ENCODE data around the gene SERPINH1.

SERPINH1 gene

DNA sequence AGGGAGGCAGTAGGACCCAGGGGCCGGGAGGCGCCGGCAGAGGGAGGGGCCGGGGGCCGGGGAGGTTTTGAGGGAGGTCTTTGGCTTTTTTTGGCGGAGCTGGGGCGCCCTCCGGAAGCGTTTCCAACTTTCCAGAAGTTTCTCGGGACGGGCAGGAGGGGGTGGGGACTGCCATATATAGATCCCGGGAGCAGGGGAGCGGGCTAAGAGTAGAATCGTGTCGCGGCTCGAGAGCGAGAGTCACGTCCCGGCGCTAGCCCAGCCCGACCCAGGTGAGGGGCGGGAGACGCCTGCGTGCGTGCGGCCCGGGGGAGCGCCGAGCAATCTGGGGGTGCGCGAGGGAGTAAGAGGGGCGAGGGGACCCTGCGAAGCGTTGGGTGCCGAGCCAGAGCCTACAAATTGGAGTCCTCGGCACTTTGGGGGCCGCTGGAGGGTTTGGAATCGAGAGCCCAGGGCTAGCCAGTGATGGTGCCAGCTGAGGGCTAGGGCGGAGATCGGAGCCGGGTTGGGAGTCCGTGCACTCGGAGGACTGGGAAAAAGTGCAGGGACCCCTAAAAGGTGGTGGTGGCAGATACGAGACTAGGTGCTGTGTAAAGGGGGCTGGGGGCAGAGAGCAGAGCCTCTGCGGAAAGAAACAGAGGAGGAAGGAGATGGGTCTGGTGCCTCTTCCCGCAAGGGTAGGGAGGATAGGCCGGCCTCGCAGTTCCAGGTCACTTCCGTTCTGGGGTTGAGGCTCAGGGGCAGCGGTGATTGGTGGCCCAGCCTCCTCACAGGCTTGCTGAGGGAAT, at the start of gene SERPINH1:
SERPINH1 (plus strand) TSS at position 206 of the 788 bp plus-strand sequence. CDS start 4,097 bp downstream, outside the sequence.
- peak; percentile 67 for DNase-seq

DNA sequence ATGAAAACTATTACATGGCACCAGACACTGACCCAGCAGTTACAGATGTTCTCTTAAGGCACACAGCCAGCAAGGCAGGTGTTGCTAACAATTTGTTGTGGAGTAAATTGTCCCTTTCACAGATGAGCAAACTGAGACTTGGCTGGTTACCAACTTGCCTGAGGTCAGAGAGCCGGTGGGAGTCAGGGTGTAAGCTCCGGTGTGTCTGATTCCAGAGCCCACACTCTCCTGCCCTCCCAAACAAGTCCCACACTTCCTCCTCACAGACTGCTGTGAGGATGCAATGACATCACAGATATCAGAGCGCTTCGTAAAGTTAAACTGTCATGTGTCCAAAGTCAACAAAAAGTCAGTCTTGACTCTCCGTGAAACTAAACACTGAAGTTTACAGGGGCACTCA, 48.8 kb upstream of the SERPINH1 start:
- no peak for DNase-seq

DNA sequence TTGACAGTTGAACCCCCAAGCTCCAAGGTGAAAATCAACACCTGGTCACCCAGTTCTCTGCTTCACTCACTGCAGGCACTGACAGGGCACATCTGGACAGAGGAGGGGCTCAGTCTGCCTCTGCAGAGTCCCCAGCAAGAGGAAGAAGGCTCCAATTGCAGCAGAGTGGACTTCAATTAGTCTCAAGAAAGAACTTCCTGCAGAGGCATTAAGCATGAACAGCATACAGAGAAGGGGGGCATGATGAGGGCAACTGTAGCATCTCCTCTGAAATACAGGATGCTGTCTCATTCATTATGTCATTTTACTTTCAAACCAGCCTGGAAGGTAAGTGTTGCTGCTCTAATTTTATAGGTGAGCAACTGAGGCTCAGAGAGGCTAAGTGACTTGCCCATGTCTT, 47.5 kb upstream of the SERPINH1 start:
- DNase-seq = no peak

DNA sequence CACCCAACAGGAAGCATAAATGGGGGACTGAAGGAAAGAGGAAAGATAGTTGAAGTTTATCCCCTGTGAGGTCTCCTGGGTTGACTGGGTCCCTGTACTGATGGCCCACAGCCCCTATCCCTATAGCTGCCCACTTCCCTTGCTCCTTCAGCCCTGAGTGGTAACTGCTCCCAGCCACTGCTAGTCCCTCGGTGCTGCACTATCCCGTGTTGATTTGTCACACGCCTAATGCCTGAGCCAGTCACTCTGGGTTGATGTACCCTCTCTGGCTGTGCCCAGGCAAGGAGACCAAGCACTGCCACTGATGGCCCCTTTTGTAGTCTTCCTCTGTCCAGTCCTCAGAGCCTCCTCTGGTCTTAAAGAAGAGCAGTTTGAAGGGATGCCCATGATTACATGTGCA, 45.9 kb upstream of the SERPINH1 start:
- DNase-seq = no peak

DNA sequence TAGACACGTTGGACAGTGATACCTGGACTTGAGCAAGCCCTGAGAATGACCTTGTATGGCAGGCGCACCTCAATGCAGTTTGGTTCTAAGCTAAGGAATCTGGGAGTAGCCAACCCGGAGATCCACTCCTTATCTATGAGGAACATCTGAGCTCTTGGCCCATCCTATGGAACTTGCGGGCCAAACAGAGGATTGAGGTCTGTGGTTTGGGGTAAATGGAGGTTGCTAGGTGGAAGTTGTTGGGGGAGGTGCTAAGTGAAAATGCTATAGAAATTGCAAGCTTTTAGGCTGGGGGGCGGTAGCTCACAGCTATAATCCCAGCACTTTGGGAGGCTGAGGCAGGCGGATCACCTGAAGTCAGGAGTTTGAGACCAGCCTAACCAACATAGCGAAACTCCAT, 45.2 kb upstream of the SERPINH1 start:
- no peak for DNase-seq

DNA sequence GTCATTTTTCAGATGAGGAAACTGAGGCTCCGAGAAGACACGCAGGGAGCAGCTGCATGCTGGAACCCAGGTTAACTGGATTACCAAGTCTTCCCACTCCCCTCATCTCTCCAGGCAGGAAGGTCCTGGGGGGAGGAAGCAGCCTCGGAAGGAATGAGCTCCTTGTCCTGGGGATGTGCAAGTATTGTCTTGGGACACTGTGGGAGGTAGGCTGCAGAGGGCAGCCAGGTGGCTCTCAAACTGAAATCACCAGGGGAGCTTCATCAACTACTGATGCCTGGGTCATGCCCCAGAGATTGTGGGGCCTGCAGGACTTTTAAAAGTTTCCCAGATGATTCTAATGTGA, 43.9 kb upstream of the SERPINH1 start:
- no peak for DNase-seq

DNA sequence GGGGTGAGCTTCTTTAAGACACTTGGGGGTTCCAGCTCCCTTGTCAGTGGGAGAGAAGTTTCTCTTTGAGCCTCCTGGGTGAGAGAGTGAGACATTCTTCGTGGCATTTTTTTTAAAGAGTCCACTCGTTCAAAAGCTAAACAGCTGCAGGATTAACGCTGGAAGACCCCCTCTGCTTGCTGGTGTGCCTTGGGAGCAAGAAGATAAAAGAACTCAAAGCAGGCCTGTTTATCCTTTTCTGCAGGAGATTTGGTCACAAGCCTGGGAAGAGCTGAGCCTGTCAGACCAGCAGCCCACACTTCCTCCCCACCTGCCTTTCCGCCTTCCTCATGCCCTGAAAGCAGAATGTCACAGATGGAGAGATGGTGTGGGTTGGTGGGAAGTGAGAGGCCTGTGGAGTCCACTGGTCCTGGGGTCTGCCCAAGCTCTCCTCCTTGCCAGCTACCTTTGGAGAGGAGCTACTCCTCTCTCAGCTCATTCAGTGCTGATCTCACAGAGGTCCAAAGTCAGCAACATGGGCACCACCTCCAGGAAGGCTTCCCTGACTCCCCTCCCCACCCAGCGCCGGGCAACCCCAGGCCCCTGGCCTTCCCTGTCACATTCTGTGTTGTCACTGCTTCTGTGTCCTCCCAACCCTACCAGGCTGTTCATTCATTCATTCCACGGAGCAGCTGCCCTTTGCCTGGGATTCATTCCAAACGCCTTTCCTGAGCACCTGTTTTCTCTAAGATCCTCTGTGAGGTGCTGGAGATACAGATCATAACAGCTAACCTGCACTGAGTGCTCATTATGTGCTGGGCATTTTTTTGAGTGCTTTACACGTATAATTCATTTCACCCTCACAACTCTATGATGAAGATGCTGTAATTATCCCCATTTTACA, 43.0 kb upstream of the SERPINH1 start:
- no peak for DNase-seq

DNA sequence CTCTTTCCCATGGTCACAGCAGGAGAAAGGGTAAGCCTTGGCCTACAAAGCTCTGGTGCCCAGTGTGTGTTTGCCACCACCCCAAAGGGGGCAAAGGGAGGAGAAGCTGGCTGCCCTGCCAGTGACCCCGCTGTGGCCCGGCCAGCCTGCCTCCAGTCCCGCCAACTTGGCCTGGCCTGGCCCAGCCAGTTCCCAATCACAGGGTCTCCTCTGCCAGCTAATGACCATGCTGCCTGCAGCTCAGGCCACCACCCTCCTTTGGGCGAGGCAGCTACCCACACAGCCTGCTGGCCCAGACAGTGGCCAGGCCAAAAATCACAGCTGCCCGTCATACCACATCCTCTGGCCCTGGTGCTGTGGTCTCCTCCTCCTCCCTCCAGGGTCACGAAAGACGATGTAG, 41.4 kb upstream of the SERPINH1 start:
- no peak for DNase-seq

DNA sequence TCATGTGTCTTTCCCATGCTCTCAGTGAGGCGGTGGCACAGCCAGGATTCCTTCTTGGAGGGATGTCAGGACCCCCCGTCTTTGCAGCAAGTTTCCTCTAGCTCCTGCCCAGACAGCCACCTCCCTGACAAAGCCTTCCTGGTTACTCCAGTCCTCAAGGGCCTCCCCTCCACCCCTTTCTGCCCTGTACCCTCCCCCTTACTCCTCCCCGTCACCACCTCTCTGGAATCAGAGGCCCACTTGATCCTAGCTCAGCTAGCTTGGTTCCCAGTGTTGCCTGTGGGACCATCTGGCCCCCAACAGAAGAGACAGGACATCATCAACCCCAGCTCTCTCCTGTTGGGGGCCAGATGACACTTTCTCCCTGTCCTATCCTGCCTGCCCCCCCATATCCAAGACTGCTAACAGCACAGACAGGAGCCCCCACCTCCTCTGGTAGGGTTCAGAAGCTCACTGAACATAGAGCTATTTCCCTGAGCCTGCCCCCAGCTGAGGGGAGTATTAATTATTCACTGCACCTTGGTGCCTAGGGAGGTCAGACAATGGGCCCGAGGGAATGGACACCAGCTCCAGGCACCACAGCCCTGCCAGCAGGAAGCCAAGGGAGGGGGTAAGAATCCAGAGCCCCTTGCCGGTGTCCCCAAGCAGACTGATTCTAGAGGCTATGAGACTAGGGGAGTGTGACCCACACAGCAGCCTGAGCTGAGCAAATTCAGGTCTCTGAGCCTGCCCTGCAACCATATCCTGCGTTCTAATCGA, 39.6 kb upstream of the SERPINH1 start:
- no peak for DNase-seq

DNA sequence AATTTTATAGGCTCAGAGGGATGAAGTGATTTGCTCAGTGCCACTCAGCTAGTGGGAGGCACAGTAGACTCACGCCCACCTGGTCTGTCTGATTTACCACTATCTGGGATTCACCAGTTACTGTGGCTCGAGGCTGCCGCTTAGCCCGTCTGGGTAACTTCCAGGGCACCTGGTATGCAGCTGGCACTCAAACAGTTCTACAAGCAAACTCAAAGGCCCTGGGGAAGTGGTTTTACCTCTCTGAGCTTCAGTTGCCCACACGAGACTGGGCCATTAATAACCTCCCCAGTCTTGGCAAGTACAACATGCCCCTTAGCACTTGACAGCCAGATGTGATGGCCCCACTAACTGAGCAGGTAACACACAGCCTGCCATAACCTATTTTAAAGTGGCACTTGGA, 38.9 kb upstream of the SERPINH1 start:
- DNase-seq = no peak

DNA sequence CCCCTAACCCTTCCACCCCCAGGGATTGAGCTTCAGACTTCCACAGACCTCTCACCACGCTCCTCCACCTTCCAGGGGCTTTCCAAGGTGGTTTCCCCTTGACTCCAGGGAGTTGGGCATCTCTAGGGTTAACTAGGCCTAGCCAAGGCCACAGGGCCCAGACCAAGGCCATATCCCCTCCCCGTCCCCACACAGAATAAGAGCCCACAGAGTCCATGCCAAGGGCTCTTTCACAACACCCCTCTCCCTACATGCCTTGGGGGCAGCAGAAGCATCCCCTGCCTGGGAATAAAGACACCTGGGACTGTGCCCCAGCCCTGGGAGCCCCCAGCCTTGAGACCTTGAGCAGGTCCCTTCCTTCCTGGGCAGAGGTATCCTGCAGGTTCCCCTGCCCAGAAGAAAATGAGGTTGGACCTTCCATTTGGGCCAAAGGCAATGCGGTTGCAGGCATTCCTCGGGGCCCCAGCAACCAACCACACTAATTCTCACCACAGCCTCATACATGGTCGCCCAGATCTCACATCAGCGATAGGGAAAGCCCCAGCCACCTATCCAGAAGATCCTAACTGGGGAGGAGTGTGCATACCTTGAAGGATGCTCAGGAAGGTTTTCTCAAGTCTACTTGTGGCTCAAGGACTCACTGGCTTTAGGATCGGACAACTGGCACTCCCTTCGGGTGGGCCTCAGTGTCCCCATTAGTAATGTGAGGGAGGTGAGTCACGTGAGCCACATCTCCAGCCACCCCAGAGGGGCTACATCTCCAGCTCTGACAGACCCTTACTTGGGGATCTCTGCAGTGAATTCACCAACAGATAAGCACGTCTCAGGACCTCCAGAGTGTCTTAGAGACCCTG, 38.0 kb upstream of the SERPINH1 start:
- DNase-seq = no peak

DNA sequence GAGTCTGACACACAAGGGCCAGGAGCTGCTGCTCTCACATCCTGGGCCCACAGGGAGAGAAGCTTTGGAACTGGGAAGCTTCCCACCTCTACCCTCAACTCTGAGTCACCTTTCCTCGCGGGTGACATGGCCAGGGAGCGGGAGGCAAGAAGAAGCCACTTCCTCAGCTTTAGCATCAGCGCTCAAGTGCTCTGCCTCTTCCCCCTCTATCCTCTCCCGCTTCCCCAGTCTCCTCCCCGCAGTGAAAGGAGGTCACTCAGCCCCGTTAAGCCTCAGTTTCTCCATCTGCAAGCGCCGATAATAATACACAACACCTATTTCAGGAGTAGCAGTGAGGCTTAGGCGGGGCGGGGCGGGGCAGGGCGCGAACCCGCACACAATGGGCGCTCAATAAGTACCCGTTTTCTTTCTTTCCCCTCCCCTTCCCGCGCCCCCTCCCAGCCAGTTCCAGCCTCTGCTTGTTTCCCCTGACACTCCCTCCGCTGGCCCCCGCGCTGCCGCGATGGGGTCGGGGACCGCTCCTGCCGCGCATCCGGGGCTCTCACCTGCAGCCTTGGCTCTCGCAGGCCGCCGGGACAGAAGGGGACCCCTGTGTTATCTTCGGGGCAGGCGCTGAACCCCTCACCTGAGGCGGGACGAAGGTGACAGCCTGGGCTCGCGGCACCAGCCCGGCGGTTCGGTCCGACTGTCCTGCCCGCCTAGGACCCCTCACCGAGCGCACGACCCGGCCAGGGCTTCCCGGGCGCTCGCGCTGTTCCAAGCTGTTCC, 37.2 kb upstream of the SERPINH1 start:
- DNase-seq = no peak

DNA sequence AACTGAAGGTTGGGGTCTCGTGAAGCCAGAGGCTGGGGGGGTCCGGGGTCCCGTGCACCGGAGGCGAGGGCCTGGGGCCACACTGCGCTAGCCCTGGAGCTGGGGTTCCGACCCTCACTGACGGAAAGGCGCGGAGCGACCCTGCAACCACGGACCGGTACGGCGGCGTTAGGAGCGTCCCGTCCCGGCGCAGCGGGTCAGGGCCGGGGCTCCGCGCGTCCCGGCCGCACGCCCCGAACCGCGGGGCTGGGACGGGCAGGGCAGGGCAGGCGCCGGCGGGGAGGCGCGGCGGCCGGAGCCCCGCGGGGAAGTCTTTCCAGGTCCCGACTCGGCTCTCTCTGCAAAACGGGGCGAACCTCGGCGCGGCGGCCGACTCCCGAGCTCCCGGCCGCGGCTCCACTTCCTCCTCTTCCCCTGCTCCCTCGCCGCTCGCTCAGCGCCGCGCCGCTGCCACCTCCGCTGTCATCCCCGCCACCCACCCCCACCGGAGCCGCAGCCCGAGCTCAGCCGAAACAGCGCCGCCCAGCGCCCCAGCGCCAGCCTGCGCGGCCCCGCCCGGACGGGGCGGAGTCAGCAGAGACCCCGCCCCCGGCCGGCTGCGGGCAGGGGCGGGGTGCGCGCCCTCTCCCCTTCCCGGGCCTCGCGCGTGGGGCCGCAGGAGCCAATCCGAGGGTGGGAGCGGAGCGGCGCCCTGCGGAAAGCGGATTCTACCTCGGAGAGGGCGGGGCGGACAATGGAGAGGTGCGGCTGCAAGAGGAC, 36.4 kb upstream of the SERPINH1 start, which contains the start of gene GDPD5:
GDPD5 (minus strand) TSS at position 509 of the 759 bp plus-strand sequence. CDS start 48,206 bp downstream, outside the sequence.
- peak; percentile 54 for DNase-seq

DNA sequence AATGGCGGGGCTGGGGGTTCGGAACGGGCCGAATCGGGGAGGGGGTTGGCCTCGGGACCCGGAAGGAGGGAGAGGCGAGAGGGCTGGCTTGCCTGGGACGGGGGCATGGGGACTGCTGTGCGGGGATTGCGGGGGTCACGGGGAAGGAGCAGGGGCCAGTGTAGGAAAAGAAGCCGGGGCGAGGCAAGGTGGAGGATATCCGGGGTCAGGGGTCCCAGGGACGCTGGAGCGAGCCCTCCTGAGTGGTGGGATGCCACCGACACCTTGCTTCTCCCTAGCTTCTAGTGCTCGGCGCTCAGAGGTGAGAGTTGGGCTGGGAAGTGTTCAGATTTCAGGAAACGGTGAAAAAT, 35.9 kb upstream of the SERPINH1 start:
- no peak for DNase-seq

DNA sequence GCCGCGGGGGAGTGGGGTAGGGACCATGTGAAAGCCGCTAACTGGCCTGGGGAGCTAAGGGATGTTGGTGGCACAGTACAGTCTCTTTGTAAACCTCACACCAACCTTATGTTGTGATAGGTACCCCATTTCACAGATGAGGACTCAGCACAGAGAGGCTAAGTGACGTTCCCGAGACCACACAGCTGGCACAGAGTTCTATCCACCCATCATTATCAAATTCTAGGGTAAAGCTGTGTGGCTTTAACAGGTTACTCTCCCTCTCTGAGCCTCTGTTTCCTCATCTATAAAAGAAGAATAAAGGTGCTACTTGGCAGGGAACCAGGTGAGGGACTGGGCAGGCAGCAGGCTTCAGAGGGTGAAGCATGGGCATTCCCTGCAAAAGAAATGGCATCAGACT, 34.9 kb upstream of the SERPINH1 start:
- no peak for DNase-seq

DNA sequence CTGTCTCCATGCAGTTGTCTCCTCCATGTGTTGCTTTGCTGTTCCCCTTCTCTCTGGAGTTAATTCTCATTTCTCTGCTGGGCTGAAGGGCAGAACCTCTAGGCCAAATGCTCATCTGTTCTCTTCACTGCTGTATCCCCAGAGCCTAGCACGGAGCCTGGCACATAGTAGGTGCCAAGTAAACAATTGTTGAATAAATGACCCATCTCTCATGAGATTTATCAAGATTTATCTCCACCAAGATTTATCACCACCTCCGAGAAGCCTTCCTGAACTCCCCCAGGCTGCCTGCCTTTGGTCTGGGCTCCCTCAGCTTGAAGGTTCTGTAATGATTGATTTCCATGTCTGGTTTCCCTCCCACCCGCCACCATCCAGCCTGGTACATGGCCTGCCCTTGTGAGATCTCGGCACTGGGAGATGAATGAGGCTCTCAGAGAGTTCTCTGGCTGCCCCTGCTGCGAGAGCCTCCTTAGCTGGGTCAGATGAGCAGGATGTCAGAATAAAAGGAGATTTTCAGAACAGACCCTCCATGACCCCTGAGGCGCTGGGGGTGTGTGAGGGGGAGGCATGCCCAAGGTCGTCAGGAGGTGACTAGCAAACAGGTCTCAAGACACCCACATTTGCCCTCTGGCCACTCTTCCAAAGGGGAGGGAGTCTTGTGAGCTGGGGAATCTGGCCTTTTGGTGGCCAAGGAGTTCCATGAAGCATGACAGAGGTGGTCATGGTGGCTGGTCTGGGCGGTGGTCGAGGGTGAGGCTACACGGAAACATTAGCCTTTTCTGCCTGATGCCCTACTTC, 33.9 kb upstream of the SERPINH1 start:
- no peak for DNase-seq

DNA sequence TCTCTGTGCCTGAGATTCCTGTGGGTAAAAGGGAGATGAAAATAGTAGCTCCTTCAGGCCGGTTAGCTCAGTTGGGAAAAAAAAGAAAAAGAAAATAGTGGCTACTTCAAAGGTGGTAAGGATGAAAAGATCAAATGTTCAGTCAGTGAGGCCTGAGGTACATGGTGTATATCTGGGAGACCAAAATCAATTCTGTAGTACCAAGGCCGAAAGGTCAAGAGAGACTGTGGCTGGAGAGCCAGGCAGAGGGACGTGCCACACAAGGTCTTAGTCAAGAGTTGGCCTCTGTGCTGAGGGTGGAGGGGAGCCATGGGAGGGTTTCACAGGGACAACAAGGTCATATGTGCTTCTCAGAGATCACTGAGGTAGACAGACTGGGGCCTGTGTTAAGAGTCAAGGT, 31.5 kb upstream of the SERPINH1 start:
- DNase-seq = no peak

DNA sequence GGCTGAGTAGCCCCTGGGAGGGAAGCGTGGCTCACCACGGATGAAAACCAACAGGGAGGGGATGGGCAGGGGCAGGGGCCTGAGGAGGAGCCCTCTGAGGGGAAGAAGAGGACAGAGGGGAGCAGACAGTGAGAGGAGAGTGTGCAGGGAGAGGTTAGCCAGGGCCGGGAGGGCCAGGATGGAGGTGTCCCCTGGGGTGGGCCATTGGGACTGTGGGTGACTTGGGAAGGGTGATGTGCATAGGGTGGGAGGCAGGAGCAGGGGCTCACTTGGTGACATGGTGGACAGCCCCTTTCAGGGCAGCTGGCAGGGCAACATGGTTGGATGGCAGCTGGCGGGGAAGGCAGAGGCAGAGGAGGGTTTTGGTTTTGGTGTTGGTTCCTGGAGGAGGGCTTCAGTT, 30.7 kb upstream of the SERPINH1 start:
- DNase-seq = no peak

DNA sequence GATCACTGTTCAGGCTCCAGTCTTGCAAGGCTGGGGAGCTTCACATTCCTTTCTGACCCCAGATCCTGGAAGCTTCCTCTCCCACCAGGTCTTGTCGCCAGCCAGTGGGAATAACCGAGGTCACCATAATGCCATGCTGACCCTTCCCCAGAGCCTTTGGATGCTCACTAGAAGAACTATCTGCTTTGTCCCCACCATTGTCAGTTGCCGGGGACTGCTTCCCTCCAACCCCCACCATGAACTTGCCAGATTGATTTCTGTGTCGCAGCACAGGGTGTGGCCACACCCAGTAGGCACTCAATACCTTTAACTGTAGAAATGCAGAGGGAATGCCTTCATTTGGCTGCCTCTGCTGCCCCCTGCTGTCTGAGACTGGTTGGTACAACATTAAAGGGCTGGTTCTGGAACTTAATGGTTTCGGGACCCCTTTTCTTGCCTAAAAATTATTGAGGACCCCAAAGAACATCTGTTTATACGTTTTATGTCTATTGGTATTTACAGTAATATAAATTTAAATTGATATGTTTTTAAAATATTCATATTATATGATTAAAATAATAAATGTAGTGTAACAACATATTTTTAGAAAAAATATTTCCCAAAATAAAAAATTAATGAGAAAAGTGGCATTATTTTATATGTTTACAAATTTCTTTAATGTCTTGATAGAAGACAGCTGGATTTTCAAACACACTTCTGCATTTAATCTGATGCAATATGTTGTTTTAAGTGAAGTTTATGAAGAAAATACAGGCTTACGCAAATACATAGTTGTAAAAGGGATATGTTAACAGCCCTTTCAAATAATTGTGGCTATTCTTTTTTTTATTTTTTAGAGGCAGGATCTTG, 29.6 kb upstream of the SERPINH1 start:
- DNase-seq = no peak

All from amniotic stem cell (primary cell).